Fibroblast of pulmonary artery (primary cell): ENCODE measurements around the gene RAP1GAP2.
A peak's percentile ranks its signal among the peaks of the same experiment; 100 is the strongest.

Experiments
- DNase-seq: peaks from one replicate; pipeline ENCODE4 v3.0.0-alpha.2; 2010; ENCODE audit warnings: low read depth
- H3K4me3 ChIP-seq: replicated peaks from 2 replicates; pipeline ENCODE4 v1.5.1; 2011; ENCODE audit warnings: low read depth, mild to moderate bottlenecking, control low read depth, low read length, moderate library complexity
- CTCF ChIP-seq: IDR thresholded peaks from 2 replicates; pipeline ENCODE4 v1.5.1; 2011; ENCODE audit warnings: mild to moderate bottlenecking, control low read depth, low read length, inconsistent platforms; ENCODE audit errors: missing control alignments

Gene RAP1GAP2

GRCh38 chr17:2967515-2967914 lies 171.3 kb downstream of the RAP1GAP2 start:
- no peak for TF ChIP-seq CTCF
- DNase-seq, result no peak
- H3K4me3 ChIP-seq, result no peak overlapping the region

- DNase-seq, result no peak
- no peak for TF ChIP-seq CTCF
Measured at GRCh38 chr17:2971851-2972250, 175.6 kb downstream of the RAP1GAP2 start.

GRCh38 chr17:2972749-2973148 lies 176.5 kb downstream of the RAP1GAP2 start:
- TF ChIP-seq CTCF, result no peak
- no peak overlapping the region for H3K4me3 ChIP-seq
- DNase-seq, result no peak

More at GRCh38 chr17:2971851-2972250, 175.6 kb downstream of the RAP1GAP2 start:
- H3K4me3 ChIP-seq, result no peak overlapping the region

- TF ChIP-seq CTCF, result no peak
- no peak for DNase-seq
- H3K4me3 ChIP-seq, result no peak overlapping the region
Measured at GRCh38 chr17:2974347-2974746, 178.1 kb downstream of the RAP1GAP2 start.

- no peak for TF ChIP-seq CTCF
- H3K4me3 ChIP-seq, result peak overlapping the region; percentile 51
- peak; percentile 65 for DNase-seq
Measured at GRCh38 chr17:2975469-2975958, 179.3 kb downstream of the RAP1GAP2 start.

- no peak overlapping the region for H3K4me3 ChIP-seq
- no peak for DNase-seq
- no peak for TF ChIP-seq CTCF
Measured at GRCh38 chr17:2977157-2977556, 180.9 kb downstream of the RAP1GAP2 start.

GRCh38 chr17:2978116-2978515 lies 181.9 kb downstream of the RAP1GAP2 start:
- DNase-seq, result no peak
- no peak for TF ChIP-seq CTCF
- H3K4me3 ChIP-seq, result no peak overlapping the region
